ENCODE results near the gene IFT80. TPM values are rescaled to one million over a fixed set of nuclear protein-coding genes. Genes with fewer than 3 reads are reported as not detected.

IFT80 gene
- polyA plus RNA-seq, 3 donors = 1.3 to 7.7 (median 1.4) TPM

- H3K4me2 ChIP-seq (replicated peaks; ENCODE audit: extremely low read depth, low read length, poor library complexity, severe bottlenecking) = no peak overlapping the region
- no peaks in the 10 kb centered on the region for H3K36me3 Mint-ChIP-seq
- 100% methylated on average over 1 of the region's 2 CpGs for WGBS (ENCODE audit: insufficient coverage)
- DNase-seq = no peak
- H3K27ac ChIP-seq (ENCODE audit: low read depth in 1 of 2, low read length in 2 of 2) = no peak overlapping the region
- no peaks in the 10 kb centered on the region for H3K36me3 ChIP-seq (replicated peaks in 1 of 2; ENCODE audit: control insufficient read depth in 1 of 2, insufficient read depth in 2 of 2, low read length in 2 of 2)
- no peaks in the 10 kb centered on the region for H3K27me3 ChIP-seq (ENCODE audit: control insufficient read depth in 2 of 2, insufficient read depth in 2 of 2, low read length in 2 of 2)
- no peaks in the 10 kb centered on the region for H4K20me1 ChIP-seq (ENCODE audit: insufficient read depth, low read length)
- H3K4me1 ChIP-seq (ENCODE audit: control insufficient read depth in 1 of 2, insufficient read depth in 2 of 2, low read length in 2 of 2) = peaks cover 2 to 4% of the 10 kb centered on the region in 2 donors
- no peaks in the 10 kb centered on the region for H3K9me3 Mint-ChIP-seq
- H3K4me3 ChIP-seq (replicated peaks in 1 of 3; ENCODE audit: low read depth in 2 of 3, low read length in 3 of 3) = no peak overlapping the region
- no peak overlapping the region for H3K27ac Mint-ChIP-seq
- intact Hi-C loops (cut with micrococcal nuclease) = no loop called here
- peaks cover 8% of the 10 kb centered on the region for H3K4me1 Mint-ChIP-seq
- no peak overlapping the region for H3K9ac ChIP-seq (ENCODE audit: insufficient read depth, low read length, poor library complexity, severe bottlenecking)
- H3K9me3 ChIP-seq (replicated peaks in 1 of 2; ENCODE audit: control insufficient read depth in 1 of 2, insufficient read depth in 1 of 2, low read length in 2 of 2) = no peaks in the 10 kb centered on the region
- H3K79me2 ChIP-seq (ENCODE audit: insufficient read depth, low read length) = peaks cover 20% of the 10 kb centered on the region
- H3K27me3 Mint-ChIP-seq (ENCODE audit: low read depth in 3 of 3) = no peaks in the 10 kb centered on the region
- H2AFZ ChIP-seq (ENCODE audit: insufficient read depth, low read depth, low read length, poor library complexity, severe bottlenecking) = no peak overlapping the region
- H3K4me3 Mint-ChIP-seq = no peak overlapping the region
- no peak for TF ChIP-seq CTCF (IDR thresholded peaks at IDR 0.05)
Measured at GRCh38 chr3:160393346-160394008, 5.5 kb downstream of the IFT80 start.

GRCh38 chr3:160392798-160393197, 6.2 kb downstream of the IFT80 start:
- intact Hi-C loops (cut with micrococcal nuclease) = no loop called here
- Histone ChIP-seq H3K79me2 (ENCODE audit: insufficient read depth, low read length) (peaks cover 13% of the 10 kb centered on the region), H3K36me3 (replicated peaks in 1 of 2; ENCODE audit: control insufficient read depth in 1 of 2, insufficient read depth in 2 of 2, low read length in 2 of 2) (no peaks in the 10 kb centered on the region), H3K4me1 (ENCODE audit: control insufficient read depth in 1 of 2, insufficient read depth in 2 of 2, low read length in 2 of 2) (no peaks in the 10 kb centered on the region), H3K9me3 (replicated peaks in 1 of 2; ENCODE audit: control insufficient read depth in 1 of 2, insufficient read depth in 1 of 2, low read length in 2 of 2) (no peaks in the 10 kb centered on the region), H3K27me3 (ENCODE audit: control insufficient read depth in 2 of 2, insufficient read depth in 2 of 2, low read length in 2 of 2) (no peaks in the 10 kb centered on the region), H3K4me2 (replicated peaks; ENCODE audit: extremely low read depth, low read length, poor library complexity, severe bottlenecking) (no peak overlapping the region), H3K9ac (ENCODE audit: insufficient read depth, low read length, poor library complexity, severe bottlenecking) (no peak overlapping the region), H2AFZ (ENCODE audit: insufficient read depth, low read depth, low read length, poor library complexity, severe bottlenecking) (no peak overlapping the region), H3K4me3 (replicated peaks in 1 of 3; ENCODE audit: low read depth in 2 of 3, low read length in 3 of 3) (no peak overlapping the region), H3K27ac (ENCODE audit: low read depth in 1 of 2, low read length in 2 of 2) (no peak overlapping the region), H4K20me1 (ENCODE audit: insufficient read depth, low read length) (no peaks in the 10 kb centered on the region)
- DNase-seq = no peak
- Mint-ChIP-seq H3K27me3 (ENCODE audit: low read depth in 3 of 3) (no peaks in the 10 kb centered on the region), H3K4me1 (peaks cover 3% of the 10 kb centered on the region), H3K27ac (no peak overlapping the region), H3K36me3 (no peaks in the 10 kb centered on the region), H3K9me3 (no peaks in the 10 kb centered on the region), H3K4me3 (no peak overlapping the region)
- TF ChIP-seq CTCF (IDR thresholded peaks at IDR 0.05) = no peak
